H1 (cell line): ENCODE results near the gene HP1BP3. TPM values are rescaled to one million over a fixed set of nuclear protein-coding genes. Genes with fewer than 3 reads are reported as not detected.

Source experiments
- EZH2 ChIP-seq: fragments of 200-600 bp; sonication (generic); IDR thresholded peaks from 2 replicates; pipeline ENCODE4 v1.7.1; 2012; ENCODE audit warnings: low read depth, mild to moderate bottlenecking, moderate library complexity, low read length, inconsistent platforms; ENCODE audit not compliant: severe bottlenecking
- GABPA ChIP-seq: IDR thresholded peaks from 2 replicates; pipeline ENCODE4 v1.6.1; 2011; ENCODE audit warnings: mild to moderate bottlenecking, low read length, moderate library complexity, borderline replicate concordance; ENCODE audit not compliant: insufficient read depth
- KDM1A ChIP-seq: fragments of 200-600, 300-600 bp; sonication (generic); IDR thresholded peaks from 2 replicates; pipeline ENCODE4 v1.7.1; 2016; ENCODE audit warnings: mild to moderate bottlenecking, low read length, borderline replicate concordance
- RAD21 ChIP-seq, 2 experiments: IDR thresholded peaks in 1 of 2; conservative IDR thresholded peaks in 1 of 2; 2 replicates each; pipeline ENCODE4 v1.6.1; 2011; ENCODE audit warnings: low read depth in 2 of 2, low read length in 2 of 2, improper control_type of control experiment in 1 of 2, inconsistent platforms in 1 of 2, mild to moderate bottlenecking in 1 of 2, moderate library complexity in 1 of 2
- RFX5 ChIP-seq: IDR thresholded peaks from 2 replicates; pipeline ENCODE4 v1.6.1; 2011; ENCODE audit warnings: low read depth, low read length, improper control_type of control experiment, borderline replicate concordance
- SIN3A ChIP-seq, 2 experiments: IDR thresholded peaks in 1 of 2; conservative IDR thresholded peaks in 1 of 2; 2 replicates each; pipeline ENCODE4 v1.6.1; 2011 to 2012; ENCODE audit warnings: low read length in 2 of 2, improper control_type of control experiment in 1 of 2, low read depth in 1 of 2, mild to moderate bottlenecking in 1 of 2
- SIX5 ChIP-seq: IDR thresholded peaks from 2 replicates; pipeline ENCODE4 v1.6.1; 2011; ENCODE audit warnings: mild to moderate bottlenecking, low read depth, low read length
- USF2 ChIP-seq: IDR thresholded peaks from 2 replicates; pipeline ENCODE4 v1.6.1; 2011; ENCODE audit warnings: low read length, improper control_type of control experiment
- ZNF274 ChIP-seq: IDR thresholded peaks from 2 replicates; pipeline ENCODE4 v1.7.0; 2012; ENCODE audit warnings: low read length, borderline replicate concordance; ENCODE audit errors: extremely low read depth
- polyA plus RNA-seq, 7 experiments: library from polyadenylated mRNA; depleted of rRNA in 3 of 7; stranded (reverse) in 5 of 7; unstranded in 2 of 7; fragments of >200 nt in 5 of 7; fragments of 200-250 nt in 2 of 7; gene quantifications; 1 replicate in 5 of 7; 2 replicates in 1 of 7; 4 replicates in 1 of 7; pipeline versions ENCODE4 v1.2.1 to v1.2.3, GENCODE V29; 2011 to 2013; ENCODE audit warnings: missing spikeins in 2 of 7, mixed read lengths in 2 of 7
- total RNA-seq: library from RNA; stranded (reverse); fragmentation: NEBNext Ultra II Directional; extraction: Animal tissue kit (Norgen Biotek cat#: 25700); gene quantifications from 2 replicates; pipeline ENCODE4 v1.2.1, GENCODE V29; 2021
- TF ChIP-seq, protein P1 (sequence below): fragments of 300-600 bp; sonication (generic); IDR thresholded peaks from 2 replicates; pipeline ENCODE4 v1.7.1; 2012; ENCODE audit warnings: low read length, moderate library complexity, mild to moderate bottlenecking, inconsistent platforms; ENCODE audit not compliant: insufficient replicate concordance

HP1BP3 gene
- total and polyA plus RNA-seq, 2 of the 8 experiments (the other 6 are each of a cell fraction or from before 2014, with no cell fraction given), result 47.4 to 125 TPM

DNA sequence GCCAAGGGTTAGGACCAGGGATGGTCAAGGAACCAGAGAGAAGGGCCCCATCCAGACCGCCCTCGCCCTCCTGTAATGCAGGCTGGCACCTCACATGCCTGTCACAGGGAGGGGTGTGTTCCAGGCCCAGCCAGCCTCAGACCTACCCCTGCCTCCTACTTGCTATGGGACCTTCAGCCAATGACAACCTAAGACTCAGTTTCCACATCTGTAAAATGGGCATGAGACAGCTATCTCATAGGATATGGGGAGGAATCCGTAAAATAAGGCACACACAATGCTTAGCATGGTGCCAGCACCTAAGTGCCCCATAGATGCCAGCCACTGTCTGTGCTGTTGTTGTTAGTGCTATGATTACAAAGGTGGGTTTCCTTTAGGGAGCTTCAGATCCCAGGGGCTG is 77.2 kb downstream of the HP1BP3 start (continued):
- TF ChIP-seq, protein P1, sequence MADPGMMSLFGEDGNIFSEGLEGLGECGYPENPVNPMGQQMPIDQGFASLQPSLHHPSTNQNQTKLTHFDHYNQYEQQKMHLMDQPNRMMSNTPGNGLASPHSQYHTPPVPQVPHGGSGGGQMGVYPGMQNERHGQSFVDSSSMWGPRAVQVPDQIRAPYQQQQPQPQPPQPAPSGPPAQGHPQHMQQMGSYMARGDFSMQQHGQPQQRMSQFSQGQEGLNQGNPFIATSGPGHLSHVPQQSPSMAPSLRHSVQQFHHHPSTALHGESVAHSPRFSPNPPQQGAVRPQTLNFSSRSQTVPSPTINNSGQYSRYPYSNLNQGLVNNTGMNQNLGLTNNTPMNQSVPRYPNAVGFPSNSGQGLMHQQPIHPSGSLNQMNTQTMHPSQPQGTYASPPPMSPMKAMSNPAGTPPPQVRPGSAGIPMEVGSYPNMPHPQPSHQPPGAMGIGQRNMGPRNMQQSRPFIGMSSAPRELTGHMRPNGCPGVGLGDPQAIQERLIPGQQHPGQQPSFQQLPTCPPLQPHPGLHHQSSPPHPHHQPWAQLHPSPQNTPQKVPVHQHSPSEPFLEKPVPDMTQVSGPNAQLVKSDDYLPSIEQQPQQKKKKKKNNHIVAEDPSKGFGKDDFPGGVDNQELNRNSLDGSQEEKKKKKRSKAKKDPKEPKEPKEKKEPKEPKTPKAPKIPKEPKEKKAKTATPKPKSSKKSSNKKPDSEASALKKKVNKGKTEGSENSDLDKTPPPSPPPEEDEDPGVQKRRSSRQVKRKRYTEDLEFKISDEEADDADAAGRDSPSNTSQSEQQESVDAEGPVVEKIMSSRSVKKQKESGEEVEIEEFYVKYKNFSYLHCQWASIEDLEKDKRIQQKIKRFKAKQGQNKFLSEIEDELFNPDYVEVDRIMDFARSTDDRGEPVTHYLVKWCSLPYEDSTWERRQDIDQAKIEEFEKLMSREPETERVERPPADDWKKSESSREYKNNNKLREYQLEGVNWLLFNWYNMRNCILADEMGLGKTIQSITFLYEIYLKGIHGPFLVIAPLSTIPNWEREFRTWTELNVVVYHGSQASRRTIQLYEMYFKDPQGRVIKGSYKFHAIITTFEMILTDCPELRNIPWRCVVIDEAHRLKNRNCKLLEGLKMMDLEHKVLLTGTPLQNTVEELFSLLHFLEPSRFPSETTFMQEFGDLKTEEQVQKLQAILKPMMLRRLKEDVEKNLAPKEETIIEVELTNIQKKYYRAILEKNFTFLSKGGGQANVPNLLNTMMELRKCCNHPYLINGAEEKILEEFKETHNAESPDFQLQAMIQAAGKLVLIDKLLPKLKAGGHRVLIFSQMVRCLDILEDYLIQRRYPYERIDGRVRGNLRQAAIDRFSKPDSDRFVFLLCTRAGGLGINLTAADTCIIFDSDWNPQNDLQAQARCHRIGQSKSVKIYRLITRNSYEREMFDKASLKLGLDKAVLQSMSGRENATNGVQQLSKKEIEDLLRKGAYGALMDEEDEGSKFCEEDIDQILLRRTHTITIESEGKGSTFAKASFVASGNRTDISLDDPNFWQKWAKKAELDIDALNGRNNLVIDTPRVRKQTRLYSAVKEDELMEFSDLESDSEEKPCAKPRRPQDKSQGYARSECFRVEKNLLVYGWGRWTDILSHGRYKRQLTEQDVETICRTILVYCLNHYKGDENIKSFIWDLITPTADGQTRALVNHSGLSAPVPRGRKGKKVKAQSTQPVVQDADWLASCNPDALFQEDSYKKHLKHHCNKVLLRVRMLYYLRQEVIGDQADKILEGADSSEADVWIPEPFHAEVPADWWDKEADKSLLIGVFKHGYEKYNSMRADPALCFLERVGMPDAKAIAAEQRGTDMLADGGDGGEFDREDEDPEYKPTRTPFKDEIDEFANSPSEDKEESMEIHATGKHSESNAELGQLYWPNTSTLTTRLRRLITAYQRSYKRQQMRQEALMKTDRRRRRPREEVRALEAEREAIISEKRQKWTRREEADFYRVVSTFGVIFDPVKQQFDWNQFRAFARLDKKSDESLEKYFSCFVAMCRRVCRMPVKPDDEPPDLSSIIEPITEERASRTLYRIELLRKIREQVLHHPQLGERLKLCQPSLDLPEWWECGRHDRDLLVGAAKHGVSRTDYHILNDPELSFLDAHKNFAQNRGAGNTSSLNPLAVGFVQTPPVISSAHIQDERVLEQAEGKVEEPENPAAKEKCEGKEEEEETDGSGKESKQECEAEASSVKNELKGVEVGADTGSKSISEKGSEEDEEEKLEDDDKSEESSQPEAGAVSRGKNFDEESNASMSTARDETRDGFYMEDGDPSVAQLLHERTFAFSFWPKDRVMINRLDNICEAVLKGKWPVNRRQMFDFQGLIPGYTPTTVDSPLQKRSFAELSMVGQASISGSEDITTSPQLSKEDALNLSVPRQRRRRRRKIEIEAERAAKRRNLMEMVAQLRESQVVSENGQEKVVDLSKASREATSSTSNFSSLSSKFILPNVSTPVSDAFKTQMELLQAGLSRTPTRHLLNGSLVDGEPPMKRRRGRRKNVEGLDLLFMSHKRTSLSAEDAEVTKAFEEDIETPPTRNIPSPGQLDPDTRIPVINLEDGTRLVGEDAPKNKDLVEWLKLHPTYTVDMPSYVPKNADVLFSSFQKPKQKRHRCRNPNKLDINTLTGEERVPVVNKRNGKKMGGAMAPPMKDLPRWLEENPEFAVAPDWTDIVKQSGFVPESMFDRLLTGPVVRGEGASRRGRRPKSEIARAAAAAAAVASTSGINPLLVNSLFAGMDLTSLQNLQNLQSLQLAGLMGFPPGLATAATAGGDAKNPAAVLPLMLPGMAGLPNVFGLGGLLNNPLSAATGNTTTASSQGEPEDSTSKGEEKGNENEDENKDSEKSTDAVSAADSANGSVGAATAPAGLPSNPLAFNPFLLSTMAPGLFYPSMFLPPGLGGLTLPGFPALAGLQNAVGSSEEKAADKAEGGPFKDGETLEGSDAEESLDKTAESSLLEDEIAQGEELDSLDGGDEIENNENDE, result no peak
- no peak for TF ChIP-seq SIX5
- TF ChIP-seq ZNF274, result no peak
- no peak for TF ChIP-seq RFX5
- no peak for TF ChIP-seq EZH2
- TF ChIP-seq KDM1A, result no peak
- TF ChIP-seq RAD21 (IDR thresholded peaks at IDR 0.05 in 1 of 2, conservative IDR thresholded peaks at IDR 0.05 in 1 of 2; ENCODE audit: low read depth in 2 of 2, low read length in 2 of 2), result no peak
- TF ChIP-seq GABPA, result no peak
- TF ChIP-seq USF2, result no peak
- no peak for TF ChIP-seq SIN3A (conservative IDR thresholded peaks at IDR 0.05 in 1 of 2, IDR thresholded peaks at IDR 0.05 in 1 of 2; ENCODE audit: low read depth in 1 of 2, low read length in 2 of 2)
